PFSK-1 (cell line): Measurements from ENCODE around the gene SLC35E1. TPM values are rescaled to one million over a fixed set of nuclear protein-coding genes. Genes with fewer than 3 reads are reported as not detected.
A peak's percentile ranks its signal among the peaks of the same experiment; 100 is the strongest.

Experiments
- FOXP2 ChIP-seq: optimal IDR thresholded peaks from 2 replicates; pipeline ENCODE3; 2011; ENCODE audit warnings: borderline replicate concordance, control low read depth, inconsistent platforms; ENCODE audit not compliant: insufficient read depth; ENCODE audit errors: extremely low read length, extremely low read depth
- POLR2AphosphoS5 ChIP-seq: IDR thresholded peaks from 2 replicates; pipeline ENCODE4 v1.6.1; 2012; ENCODE audit warnings: low read depth, mild to moderate bottlenecking, control low read depth, low read length, moderate library complexity
- SIN3A ChIP-seq: IDR thresholded peaks from 2 replicates; pipeline ENCODE4 v1.6.1; 2012; ENCODE audit warnings: mild to moderate bottlenecking, low read length, moderate library complexity, borderline replicate concordance; ENCODE audit not compliant: insufficient read depth
- TAF1 ChIP-seq: IDR thresholded peaks from 2 replicates; pipeline ENCODE4 v1.6.1; 2012; ENCODE audit warnings: low read length, control low read depth, borderline replicate concordance; ENCODE audit not compliant: insufficient read depth
- polyA plus RNA-seq: library from polyadenylated mRNA; unstranded; fragments of >200 nt; gene quantifications from one replicate; pipeline ENCODE4 v1.2.1, GENCODE V29; 2012; ENCODE audit warnings: low read depth, missing spikeins; ENCODE audit not compliant: insufficient read length
- TF ChIP-seq, protein P1 (sequence below), 2 experiments: IDR thresholded peaks; 2 replicates each; pipeline versions ENCODE4 v1.6.1 to v1.8.0; 2011 to 2012; ENCODE audit warnings: low read depth in 2 of 2, low read length in 2 of 2, control low read depth in 1 of 2, inconsistent platforms in 1 of 2, mild to moderate bottlenecking in 1 of 2, moderate library complexity in 1 of 2; ENCODE audit not compliant: insufficient read depth in 1 of 2

SLC35E1 gene
- 33.5 TPM for polyA plus RNA-seq

DNA sequence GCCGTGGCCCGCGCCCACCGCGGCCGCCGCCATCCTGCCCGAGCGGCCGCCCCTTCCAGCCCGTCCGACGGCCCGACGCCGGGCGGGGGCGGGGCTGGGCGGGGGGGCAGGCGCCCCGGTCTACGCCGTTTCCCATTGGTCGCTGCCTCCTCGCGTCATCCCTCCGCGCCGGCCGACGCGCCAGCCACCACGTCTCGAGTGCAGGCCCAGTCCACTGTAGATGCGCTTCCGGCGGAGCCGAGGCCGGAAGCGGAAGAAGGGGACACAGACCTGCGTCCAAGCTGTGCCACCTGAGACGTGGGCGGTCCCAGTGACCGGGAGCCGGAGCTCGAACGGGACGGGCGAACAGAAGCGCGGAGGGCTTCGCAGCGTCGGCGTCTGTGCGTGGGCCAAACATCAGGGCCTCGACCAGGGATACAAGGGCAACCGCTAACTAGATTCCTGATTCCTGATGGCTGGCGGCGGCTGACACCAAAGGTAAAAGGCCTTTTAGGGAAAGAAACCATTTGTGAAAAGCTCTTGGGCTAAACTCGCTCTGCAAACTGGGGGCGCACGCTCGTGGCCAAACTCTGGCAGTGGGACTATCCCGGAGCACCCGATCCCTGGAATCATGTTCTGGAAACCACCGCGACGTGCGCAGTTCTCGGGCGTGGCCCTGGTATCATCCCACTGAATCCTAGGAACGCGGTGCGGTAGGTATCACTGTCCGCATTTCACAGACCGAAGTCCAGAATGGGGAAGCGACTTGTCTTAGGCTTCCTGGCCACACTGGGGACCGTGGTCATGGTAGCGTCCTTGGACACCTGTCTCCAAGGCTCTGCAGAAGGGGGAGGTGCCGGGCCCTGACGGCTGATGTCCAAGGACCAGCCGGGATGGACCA is at the start of gene SLC35E1:
Gene SLC35E1 (minus strand): TSS at position 84 of the 880 bp plus-strand sequence. CDS start 51 bp downstream, at position 33.
- TF ChIP-seq POLR2AphosphoS5 = peak; percentile 68
- TF ChIP-seq SIN3A = peak; percentile 55; the same call in 1 of the 2 replicates
- 0 out of 2 replicates have a peak, but pooled peaks have one; percentile 30 for TF ChIP-seq TAF1
- TF ChIP-seq, protein P1, sequence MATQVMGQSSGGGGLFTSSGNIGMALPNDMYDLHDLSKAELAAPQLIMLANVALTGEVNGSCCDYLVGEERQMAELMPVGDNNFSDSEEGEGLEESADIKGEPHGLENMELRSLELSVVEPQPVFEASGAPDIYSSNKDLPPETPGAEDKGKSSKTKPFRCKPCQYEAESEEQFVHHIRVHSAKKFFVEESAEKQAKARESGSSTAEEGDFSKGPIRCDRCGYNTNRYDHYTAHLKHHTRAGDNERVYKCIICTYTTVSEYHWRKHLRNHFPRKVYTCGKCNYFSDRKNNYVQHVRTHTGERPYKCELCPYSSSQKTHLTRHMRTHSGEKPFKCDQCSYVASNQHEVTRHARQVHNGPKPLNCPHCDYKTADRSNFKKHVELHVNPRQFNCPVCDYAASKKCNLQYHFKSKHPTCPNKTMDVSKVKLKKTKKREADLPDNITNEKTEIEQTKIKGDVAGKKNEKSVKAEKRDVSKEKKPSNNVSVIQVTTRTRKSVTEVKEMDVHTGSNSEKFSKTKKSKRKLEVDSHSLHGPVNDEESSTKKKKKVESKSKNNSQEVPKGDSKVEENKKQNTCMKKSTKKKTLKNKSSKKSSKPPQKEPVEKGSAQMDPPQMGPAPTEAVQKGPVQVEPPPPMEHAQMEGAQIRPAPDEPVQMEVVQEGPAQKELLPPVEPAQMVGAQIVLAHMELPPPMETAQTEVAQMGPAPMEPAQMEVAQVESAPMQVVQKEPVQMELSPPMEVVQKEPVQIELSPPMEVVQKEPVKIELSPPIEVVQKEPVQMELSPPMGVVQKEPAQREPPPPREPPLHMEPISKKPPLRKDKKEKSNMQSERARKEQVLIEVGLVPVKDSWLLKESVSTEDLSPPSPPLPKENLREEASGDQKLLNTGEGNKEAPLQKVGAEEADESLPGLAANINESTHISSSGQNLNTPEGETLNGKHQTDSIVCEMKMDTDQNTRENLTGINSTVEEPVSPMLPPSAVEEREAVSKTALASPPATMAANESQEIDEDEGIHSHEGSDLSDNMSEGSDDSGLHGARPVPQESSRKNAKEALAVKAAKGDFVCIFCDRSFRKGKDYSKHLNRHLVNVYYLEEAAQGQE (IDR thresholded peaks at IDR 0.05; ENCODE audit: insufficient read depth in 1 of 2, low read depth in 2 of 2, low read length in 2 of 2) = 0 out of 4 replicates have a peak, but pooled peaks of 1 of the 2 experiments have one; percentile 23
- peak; percentile 98 for TF ChIP-seq FOXP2

- no peak for TF ChIP-seq SIN3A
- no peak for TF ChIP-seq TAF1
- TF ChIP-seq, protein P1 (IDR thresholded peaks at IDR 0.05; ENCODE audit: insufficient read depth in 1 of 2, low read depth in 2 of 2, low read length in 2 of 2) = no peak
- TF ChIP-seq FOXP2 = no peak
- no peak for TF ChIP-seq POLR2AphosphoS5
These were observed 49.1 kb upstream of the SLC35E1 start for GRCh38 chr19:16621165-16621800.

- no peak for TF ChIP-seq SIN3A
- TF ChIP-seq FOXP2 = no peak
These were observed 48.4 kb upstream of the SLC35E1 start for GRCh38 chr19:16620584-16620983.

- TF ChIP-seq SIN3A (no peak), TAF1 (no peak), FOXP2 (no peak), POLR2AphosphoS5 (no peak)
- TF ChIP-seq, protein P1 (IDR thresholded peaks at IDR 0.05; ENCODE audit: insufficient read depth in 1 of 2, low read depth in 2 of 2, low read length in 2 of 2) = no peak
These were observed 47.8 kb upstream of the SLC35E1 start for GRCh38 chr19:16620018-16620417.

GRCh38 chr19:16619457-16619856 is 47.2 kb upstream of the SLC35E1 start:
- TF ChIP-seq SIN3A (no peak), TAF1 (no peak), POLR2AphosphoS5 (no peak), FOXP2 (no peak)
- TF ChIP-seq, protein P1 (IDR thresholded peaks at IDR 0.05; ENCODE audit: insufficient read depth in 1 of 2, low read depth in 2 of 2, low read length in 2 of 2) = no peak
